ENCODE results near the gene NDUFA9.

The NDUFA9 gene

DNA sequence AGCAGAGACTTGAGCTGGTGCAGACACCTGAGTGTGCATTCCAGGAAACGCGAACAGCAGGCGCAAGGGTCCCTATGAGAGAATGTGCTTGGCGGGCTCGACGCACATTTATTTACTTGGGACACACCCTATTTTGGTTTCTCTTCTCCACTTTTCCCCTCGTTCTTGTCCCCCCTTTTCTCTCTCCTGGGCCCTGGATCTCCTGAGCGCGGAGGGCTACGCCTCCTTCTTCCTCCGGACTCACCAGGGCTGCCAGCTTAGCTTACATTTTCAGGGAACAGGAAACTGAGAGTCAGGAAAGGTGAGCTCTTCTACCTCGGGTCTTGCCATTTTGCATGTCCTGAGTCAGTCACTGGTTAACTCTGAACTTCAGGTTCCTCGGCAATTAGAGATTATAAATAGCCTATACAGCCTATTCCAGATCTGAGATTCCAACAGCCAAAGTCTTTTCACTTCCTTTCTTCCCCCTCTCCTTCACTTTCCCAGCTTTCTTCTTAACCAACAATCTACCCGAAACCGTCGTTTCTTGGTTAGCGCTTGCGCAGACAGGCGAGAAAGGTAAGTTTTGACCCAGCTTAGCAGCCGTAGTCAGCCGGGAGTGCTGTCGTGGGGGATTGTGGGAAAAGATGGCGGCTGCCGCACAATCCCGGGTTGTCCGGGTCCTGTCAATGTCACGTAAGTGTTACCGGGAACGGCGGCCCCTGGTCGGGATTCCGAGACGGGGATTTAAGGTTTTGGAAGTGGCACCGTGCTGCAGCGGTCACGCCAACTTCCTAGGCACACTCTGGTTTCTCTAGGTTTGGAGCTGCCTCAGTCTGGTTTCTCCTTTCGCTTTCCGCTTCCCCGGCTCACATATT is at the start of gene NDUFA9, which contains the start of gene AKAP3:
Gene NDUFA9 (plus strand): TSS at position 614 of the 857 bp plus-strand sequence. CDS start 13 bp downstream, at position 627.
Gene AKAP3 (minus strand): TSS at position 551 of the 857 bp plus-strand sequence. CDS start 10,855 bp downstream, outside the sequence.
- peak; percentile 60 for DNase-seq (ENCODE audit: low read depth)

DNA sequence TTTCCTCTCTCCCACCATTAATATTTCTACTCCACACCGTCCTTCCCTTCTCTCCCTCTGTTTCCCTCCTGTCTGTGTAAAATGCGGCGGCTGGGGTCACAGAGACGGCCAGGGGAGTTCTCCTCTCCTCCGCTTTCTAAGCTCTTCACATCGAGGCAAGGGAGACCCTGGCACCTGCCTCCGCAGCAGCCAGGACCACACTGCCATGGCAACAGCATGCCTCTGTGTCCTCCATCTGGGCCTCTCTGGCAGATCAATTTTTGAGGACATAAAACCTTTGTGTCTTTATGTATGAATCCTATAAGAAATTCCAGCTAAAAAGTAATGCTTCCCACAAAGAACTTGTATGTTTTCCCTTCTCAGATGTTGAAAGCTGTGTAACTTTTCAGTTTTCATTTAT is 45.5 kb upstream of the NDUFA9 start:
- no peak for DNase-seq (ENCODE audit: low read depth)

DNA sequence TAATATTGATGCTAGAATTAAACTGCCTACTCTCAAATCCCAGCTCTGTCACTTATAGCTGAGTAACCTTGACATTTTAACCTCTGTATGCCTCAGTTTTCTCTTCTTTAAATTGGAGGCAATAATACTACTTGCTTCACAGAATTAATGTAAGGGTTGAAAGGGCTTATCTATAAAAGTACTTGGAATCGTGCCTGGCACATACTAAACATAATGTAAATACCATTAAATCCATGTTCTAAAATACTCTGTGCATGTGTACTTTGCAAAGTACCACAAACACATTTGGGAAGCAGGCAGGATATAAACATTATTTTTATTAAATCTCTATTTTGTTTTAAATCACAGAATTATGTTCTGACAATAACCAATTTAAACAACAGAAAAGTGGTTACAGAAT is 45.0 kb upstream of the NDUFA9 start:
- no peak for DNase-seq (ENCODE audit: low read depth)

DNA sequence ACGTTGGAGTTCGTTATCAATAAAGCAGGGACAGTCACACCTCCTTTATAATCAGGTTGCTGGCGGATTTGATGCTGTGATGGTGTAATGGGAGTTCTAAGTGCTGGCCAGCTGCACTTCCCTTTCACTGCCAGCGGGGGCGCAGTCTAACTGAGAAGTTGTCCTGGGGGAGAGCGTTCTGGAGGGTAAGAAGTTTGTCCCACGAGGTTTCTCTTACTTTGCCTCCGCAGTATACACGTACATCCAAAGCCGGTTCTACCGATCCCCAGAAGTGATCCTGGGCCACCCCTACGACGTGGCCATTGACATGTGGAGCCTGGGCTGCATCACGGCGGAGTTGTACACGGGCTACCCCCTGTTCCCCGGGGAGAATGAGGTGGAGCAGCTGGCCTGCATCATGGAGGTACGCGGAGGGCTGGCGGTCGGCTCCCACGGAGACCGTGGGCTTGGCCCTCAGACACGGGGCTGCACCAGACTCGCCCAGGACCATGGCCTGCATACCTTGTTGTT is 44.2 kb upstream of the NDUFA9 start:
- peak; percentile 46 for DNase-seq (ENCODE audit: low read depth)

DNA sequence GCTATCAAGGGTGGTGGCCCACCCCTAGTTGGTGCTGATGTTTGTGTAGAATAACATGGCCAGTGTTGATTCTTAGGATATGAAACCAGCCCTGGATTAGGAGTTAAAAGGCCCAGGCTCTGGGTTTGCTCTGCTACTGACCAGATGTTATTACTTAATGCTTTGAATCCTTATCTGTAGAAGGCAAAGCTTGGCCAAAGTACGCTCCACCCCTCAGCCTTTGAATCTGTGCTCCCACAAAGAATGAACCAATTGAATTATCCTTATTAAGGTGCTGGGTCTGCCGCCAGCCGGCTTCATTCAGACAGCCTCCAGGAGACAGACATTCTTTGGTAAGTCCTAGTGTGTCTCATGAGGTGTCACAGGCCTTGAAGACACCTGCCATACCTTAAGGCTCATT is 41.9 kb upstream of the NDUFA9 start:
- DNase-seq (ENCODE audit: low read depth): no peak

DNA sequence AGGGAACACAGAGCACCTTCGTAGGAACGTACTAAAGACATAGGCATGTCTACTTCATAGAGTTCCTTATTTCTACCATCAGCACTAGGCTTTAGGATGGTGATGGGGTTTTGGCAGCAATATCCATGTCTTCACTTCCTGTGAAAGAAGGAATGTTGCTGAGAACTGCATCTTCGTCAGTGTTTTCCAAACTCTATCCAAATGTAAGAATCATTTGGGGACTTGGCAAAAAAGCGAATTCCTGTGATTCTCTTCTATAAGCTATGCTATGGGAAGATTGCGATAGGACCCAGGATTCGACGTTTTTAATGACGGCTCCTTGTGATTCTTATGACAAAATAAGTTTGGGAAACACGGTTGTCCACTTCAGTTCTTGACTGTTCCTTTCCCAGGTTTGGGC is 39.8 kb upstream of the NDUFA9 start:
- DNase-seq (ENCODE audit: low read depth): no peak

DNA sequence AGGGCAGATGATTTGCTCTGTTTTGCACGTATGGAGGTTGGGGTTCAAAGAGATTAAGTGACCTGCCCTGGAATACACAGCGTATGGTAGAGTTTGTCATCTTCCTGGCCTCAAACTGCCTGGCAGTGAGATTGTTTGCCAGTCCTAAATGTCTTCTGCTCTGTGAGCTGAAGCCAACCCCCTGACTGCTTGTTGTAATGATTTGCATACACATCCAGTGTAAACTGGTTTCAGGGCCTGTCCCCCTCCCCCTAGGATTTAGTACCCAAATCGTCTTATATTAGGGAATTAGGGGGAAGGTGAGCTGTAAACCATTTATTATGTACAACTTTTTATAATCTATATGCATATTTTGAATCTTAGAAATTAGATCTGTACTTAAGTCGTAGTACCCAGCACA is 38.4 kb upstream of the NDUFA9 start:
- DNase-seq (ENCODE audit: low read depth): no peak

DNA sequence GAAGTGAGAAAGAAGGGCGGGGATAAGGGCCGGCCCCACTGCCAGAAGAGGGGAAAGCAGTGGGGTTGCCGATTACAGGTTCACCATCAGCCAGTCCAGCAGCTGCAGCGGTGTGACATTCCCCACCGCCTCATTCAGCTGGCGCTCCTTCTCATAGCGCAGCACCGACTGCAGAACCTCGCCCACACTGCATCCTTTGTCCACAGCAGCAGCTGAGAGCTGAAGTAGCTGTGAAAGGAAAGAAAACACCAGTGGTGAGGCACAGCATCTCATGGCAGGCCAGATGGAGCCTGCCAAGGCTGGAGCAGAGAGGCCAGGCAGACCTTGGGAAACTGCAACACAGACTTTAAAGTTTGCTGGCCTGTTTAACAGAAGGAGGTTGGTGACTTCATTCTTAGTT is 33.2 kb upstream of the NDUFA9 start:
- no peak for DNase-seq (ENCODE audit: low read depth)

DNA sequence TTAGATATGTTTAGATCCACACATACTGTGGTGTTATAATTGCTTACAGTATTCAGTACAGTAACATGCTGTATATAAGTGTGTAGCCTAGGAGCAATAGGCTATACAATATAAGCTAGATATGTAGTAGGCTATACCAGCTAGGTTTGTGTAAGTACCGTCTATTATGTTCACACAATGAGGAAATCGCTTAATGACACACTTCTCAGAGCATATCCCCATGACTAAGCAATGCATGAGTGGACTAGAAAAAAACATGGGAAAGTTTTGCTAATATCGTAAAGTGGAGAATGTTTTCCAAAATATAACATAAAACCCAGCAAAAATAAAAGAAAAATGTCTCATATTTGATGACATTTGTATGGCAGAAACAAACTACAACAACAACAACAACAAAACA is 27.4 kb upstream of the NDUFA9 start:
- DNase-seq (ENCODE audit: low read depth): no peak

DNA sequence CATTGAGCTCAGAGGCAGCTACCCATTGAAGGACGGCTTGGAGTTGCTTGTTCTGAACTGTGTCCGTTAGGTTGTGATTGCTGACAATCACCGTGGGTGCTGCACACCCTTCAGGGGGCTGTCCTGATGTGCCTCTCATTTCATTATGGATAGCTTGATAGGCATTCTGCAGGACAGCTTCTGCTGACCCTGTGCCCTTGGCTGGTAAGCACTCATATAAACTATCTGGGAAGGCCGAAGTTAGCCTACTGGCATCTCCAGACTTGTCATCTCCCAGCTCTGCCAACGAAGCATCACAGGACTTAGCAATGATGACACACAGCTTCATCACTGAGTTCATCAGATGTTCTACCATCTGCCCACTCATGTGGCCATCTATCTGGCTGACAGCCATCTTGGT is 22.4 kb upstream of the NDUFA9 start:
- no peak for DNase-seq (ENCODE audit: low read depth)

DNA sequence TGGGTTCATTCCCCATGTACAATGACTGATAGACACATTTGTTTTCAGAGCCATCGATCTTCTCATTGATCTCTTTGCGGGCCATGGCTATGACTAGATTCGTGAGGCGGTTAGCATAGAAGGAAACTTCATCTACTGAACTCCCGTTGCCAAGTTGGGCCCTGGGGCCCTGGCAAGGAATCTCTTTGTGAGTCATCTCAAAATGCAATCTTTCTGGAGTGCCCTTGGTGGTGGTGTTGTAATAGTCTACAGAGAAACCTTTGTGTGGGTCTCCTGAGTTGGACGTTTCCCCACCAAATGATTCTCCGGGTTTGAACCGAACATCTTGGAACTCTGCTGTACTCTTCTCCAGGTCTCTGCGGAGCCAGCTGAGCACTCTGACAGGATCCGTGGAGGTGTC is 20.5 kb upstream of the NDUFA9 start:
- DNase-seq (ENCODE audit: low read depth): no peak

DNA sequence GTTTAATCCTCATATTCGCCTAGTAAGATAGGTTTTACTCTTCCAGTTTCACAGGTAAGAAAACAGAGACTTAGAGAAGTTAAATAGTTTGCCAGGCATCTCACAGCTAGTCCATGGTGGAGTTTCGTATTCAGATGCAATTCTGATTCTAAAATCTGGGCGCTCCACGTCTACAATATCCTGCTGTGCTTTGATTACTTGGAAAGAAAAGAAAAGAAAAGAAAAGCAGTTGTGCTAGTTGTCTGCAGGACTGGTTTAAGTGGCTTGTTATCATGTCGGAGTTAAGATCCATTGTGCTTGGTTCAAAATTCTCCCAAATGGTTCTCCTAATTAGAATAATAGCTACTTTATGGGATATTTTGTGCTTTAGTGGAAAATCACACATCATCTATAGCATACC is 18.7 kb upstream of the NDUFA9 start:
- no peak for DNase-seq (ENCODE audit: low read depth)

DNA sequence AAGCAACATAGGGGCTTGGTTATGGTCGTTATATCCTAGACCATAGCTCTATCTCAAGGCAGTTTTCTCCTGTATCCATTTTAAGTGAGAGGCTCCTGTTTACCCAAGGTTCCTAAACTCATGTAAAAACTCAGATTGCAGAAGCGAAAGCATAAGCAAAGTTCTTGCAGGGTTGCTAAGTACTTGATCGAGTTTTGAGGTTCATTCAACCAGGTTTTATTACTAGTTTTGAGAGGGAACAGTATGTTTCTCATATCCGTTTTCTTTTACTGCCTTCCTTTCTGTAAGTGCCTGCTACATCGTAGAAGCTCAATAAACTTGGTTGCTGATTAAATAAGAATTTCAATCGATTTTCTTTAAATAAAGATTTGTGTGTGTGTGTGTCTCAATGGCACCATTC is 5.2 kb upstream of the NDUFA9 start:
- no peak for DNase-seq (ENCODE audit: low read depth)

DNA sequence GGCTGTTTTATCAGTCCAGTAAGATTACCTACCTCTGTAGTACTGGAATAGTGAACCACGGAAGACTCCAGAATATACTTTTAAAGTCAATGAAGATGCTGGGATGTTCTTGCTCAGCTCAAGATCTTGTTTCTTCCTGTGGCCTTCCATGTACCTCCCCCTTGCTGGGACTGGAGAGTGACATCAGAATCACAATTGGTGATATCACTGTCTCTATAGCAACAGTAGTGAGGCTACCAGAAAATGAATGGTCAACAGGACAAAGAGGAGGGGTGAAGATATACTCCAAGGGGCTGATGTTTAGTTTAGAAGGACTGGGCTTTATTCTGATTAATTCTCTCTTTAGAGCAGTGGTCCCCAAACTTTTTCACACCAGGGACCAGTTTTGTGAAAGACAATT is 3.9 kb upstream of the NDUFA9 start:
- DNase-seq (ENCODE audit: low read depth): no peak

DNA sequence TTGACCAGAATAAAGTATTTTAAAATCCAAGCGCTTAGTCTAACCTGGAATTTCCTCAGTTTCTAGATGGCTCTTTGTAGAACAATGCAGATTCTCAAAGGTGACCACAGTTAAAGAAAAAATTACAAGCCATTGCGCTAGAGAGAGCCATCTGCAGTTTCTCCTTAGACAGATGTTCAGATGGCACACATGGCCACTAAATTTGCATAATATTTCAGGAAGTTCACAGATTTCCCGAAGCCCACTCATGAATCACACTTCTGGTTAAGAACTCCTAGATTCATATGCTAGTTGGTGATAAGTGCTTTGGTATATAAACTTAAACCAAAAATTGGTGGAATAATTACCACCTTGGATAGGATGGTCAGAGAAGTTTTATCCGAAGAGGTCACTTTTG is 812 bp upstream of the NDUFA9 start:
- DNase-seq (ENCODE audit: low read depth): peak; percentile 5

DNA sequence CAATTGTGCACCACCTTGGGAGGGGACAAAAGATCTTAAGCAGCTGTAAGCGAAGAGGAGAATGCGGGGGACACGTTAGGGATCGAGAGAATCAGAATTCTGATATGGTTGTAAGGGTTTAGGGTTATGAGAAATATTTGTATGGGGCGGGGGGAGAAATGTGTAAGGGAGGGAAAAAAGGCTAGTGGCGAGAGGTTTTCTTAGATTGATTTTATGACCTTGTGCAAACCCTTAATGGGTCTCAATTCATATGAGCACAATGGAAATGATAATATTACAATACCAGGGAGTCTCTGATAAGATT is 396 bp downstream of the NDUFA9 start:
- DNase-seq (ENCODE audit: low read depth): no peak

DNA sequence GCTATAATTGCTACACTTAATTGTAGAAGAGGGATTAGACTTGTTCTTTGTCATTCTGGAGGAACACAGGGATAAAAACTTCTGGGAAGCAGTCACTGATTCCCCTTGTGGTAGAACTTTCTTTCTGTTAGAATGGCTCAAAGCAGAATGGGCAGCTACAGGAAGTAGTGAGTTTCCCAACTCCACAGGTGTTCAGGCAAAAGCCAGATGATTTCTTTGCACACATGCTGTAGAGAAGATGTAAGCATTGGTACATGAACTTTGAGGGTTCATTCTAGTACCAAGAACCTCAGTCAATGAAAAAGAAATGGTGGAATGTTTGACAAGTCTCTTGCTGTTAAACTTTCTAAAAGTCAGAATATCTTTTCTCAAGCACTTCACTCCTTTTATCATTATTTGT is 4.3 kb downstream of the NDUFA9 start:
- no peak for DNase-seq (ENCODE audit: low read depth)

DNA sequence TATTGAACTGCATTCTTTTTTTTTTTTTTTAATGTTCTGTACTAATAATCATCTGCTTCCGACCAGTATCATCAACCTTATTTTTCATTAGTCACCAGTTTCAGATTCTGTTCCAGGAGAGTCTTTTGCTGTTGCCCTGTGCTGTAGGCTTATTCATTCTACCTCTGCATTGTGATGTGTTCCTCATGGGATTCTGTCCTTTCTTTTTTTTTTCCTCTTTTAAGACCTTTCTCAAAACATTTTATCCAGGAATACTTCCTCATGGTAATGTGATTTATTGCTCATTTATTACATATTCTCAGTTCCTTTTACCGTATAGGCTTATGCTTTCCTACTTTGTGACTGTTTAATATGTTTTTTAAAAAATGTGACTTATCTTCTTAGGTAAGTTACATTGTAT is 4.8 kb downstream of the NDUFA9 start:
- no peak for DNase-seq (ENCODE audit: low read depth)

DNA sequence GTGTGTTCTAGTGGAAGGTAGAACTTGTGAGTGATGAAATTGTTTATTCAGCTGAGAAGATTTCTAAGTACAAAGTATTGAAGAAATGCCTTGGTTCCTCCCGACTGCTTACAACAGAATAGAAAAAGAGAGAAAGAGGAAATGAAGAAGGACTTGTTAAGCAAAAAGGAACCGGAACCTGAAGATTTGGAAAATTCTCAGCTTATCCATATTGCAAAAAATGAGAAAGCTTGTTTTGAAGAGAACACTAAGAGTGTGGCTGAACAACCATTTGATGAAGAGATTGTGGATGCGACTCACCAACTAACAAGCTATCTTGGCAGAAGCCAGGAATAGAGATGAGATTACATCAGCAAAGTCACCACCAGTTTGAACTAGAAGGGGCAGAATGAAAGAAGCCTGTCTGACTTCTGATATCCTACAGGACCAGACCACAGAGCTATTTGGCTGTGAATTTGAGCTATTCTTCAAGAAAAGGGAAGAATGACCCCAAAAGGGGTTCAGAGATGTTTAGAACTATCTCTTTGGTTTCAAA is 15.1 kb downstream of the NDUFA9 start:
- DNase-seq (ENCODE audit: low read depth): peak; percentile 81

DNA sequence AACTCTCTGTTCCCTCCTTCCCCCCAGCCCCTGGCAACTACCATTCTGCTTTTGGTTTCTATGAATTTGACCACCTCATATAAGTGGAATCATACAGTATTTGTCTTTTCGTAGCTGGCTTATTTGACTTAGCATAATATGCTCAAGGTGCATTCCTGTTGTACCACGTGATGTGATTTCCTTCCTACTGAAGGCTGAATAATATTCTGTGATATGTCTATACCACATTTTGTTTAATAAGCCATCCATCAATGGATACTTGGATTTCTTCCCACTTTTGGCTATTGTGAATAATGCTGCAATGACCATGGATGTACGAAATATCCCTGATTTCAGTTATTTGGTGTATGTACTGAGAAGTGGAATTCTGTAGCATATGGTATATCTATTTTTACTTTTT is 16.3 kb downstream of the NDUFA9 start:
- DNase-seq (ENCODE audit: low read depth): no peak

DNA sequence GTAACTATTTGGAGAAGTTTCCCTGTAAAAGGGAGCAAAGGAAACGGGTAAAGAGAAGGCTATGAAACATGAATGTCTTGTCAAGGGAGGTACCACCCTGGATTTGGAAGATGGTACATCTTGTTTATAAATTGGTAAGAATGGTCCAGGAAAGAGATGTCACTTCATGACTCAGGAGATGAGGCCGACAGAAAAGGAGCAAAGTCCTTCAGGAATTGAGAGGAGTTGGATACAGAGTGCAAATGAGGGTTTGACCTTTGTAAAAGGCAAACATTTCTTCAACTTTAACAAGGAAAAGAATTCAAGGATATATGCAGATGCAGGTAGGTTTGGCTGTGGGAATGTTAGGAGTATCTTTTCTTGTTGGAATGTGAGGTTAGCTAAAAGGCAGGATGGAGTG is 30.8 kb downstream of the NDUFA9 start:
- DNase-seq (ENCODE audit: low read depth): no peak

DNA sequence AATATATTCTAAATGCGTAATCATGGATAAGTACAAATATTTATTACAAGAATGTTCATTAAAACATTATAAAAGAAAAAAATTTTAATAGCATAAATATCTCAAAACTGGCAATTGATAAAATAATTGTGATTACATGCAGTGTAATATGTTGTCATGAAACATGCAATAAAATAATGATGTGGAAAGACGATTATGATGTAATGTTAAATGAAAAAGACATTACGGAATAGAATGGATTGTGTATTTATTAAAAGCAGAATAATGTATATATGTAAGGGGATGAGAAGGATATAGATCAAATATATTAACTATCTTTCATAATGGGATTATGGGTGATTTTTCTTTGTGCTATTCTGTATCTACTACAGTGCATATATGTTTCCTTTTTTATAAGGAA is 32.8 kb downstream of the NDUFA9 start:
- DNase-seq (ENCODE audit: low read depth): no peak

DNA sequence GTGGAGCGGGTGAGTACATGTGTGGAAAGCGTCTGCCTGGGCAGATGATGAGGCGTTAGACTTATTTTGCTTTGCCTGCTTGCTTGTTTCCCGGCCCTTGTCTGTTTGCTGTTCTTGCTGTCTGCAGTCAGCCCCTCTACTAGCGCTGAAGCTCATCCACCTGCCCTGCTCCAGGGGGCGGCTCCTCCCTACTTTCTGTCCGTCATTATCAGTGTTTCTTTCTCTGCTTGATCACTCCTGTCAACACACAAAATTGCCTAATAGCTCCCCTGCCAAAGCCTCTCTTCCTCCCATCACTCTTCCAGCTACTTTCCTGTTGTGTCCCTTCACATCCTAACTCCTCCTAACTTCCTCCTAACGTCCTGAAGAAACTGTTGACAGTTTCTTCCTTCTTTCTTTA is 36.4 kb downstream of the NDUFA9 start:
- no peak for DNase-seq (ENCODE audit: low read depth)

DNA sequence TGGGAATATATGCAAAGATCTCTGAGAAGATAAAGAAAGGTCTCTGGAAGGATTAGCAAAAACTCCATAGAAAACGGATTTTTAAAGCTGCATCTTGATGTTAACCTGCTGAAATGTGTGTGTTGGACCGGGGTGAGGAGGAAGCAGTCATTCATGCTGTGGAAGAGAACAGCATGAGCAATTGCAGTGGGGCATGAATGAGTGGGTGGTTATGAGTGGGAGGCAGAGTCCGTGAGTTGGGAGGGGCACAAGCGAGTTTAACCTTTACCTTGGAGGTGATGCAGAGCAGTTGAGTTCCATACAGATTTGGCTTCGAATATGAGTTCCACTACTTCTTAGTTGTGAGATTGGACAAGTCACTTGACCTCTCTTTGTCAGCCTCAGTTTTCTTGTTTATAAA is 41.8 kb downstream of the NDUFA9 start:
- DNase-seq (ENCODE audit: low read depth): no peak

All from HS-5 (cell line).